HEK293 (cell line): ENCODE measurements around the gene TSR1.

Experiments
- CTCF ChIA-PET: fragments of 350-600 bp; formaldehyde crosslinking; extraction: SDS; loops from one replicate; lab custom pipeline; 2021; ENCODE audit warnings: antibody characterized with exemption; lab: Yijun Ruan, JAX
- POLR2A ChIA-PET: fragments of 300-600 bp; formaldehyde crosslinking; extraction: SDS; loops from one replicate; lab custom pipeline; 2020; ENCODE audit warnings: antibody characterized with exemption, inconsistent platforms; lab: Yijun Ruan, JAX
- H3K27ac ChIP-seq: fragments of 200-500 bp; sonication (Bioruptor generic); 2 replicates; pipeline ENCODE4 v1.5.1; 2014; ENCODE audit warnings: low read depth, low read length, control low read depth, inconsistent platforms; ENCODE audit errors: extremely low read depth
- H3K36me3 ChIP-seq, 2 experiments: fragments of 200-500 bp in 1 of 2; sonication (Bioruptor generic) in 1 of 2; 1 replicate in 1 of 2; 2 replicates in 1 of 2; pipeline ENCODE4 v1.5.1; 2014 to 2017; ENCODE audit warnings: inconsistent platforms in 2 of 2, low read length in 2 of 2; ENCODE audit not compliant: control insufficient read depth in 2 of 2, insufficient read depth in 1 of 2
- H3K4me1 ChIP-seq: fragments of 200-500 bp; sonication (Bioruptor generic); 2 replicates; pipeline ENCODE4 v1.5.1; 2014; ENCODE audit warnings: mild to moderate bottlenecking, low read length, inconsistent platforms; ENCODE audit not compliant: control insufficient read depth, insufficient read depth
- H3K4me3 ChIP-seq: 2 replicates; pipeline ENCODE4 v1.5.1; 2011; ENCODE audit warnings: low read depth, mild to moderate bottlenecking, control low read depth, low read length, moderate library complexity
- H3K9me3 ChIP-seq: fragments of 200-500 bp; sonication (Bioruptor generic); 2 replicates; pipeline ENCODE4 v1.5.1; 2014; ENCODE audit warnings: low read depth, low read length, inconsistent platforms; ENCODE audit not compliant: control insufficient read depth, insufficient read depth
- EGR2 ChIP-seq: fragments of 450-650 bp; formaldehyde crosslinking; IDR thresholded peaks from 2 replicates; pipeline ENCODE4 v1.5.1; 2016; ENCODE audit warnings: low read depth, missing biosample characterization, missing genetic modification characterization
- HIC1 ChIP-seq: fragments of 450-650 bp; formaldehyde crosslinking; IDR thresholded peaks from 2 replicates; pipeline ENCODE4 v1.5.1; 2016; ENCODE audit warnings: missing biosample characterization, missing genetic modification characterization
- PATZ1 ChIP-seq: fragments of 450-650 bp; formaldehyde crosslinking; IDR thresholded peaks from 2 replicates; pipeline ENCODE4 v1.5.1; 2016; ENCODE audit warnings: missing biosample characterization, missing genetic modification characterization
- REST ChIP-seq: fragments of 450-650 bp; formaldehyde crosslinking; IDR thresholded peaks from 2 replicates; pipeline ENCODE4 v1.5.1; 2016; ENCODE audit warnings: missing biosample characterization, missing genetic modification characterization
- SP3 ChIP-seq: fragments of 450-650 bp; formaldehyde crosslinking; IDR thresholded peaks from 2 replicates; pipeline ENCODE4 v1.5.1; 2016; ENCODE audit warnings: missing biosample characterization, missing genetic modification characterization
- ZBTB7A ChIP-seq: fragments of 450-650 bp; formaldehyde crosslinking; IDR thresholded peaks from 2 replicates; pipeline ENCODE4 v1.5.1; 2016; ENCODE audit warnings: low read depth, missing biosample characterization, missing genetic modification characterization
- ZNF112 ChIP-seq: fragments of 450-650 bp; formaldehyde crosslinking; IDR thresholded peaks from 2 replicates; pipeline ENCODE4 v1.5.0; 2017; ENCODE audit warnings: missing biosample characterization, missing genetic modification characterization
- ZNF2 ChIP-seq: fragments of 450-650 bp; formaldehyde crosslinking; IDR thresholded peaks from 2 replicates; pipeline ENCODE4 v1.5.1; 2016; ENCODE audit warnings: missing biosample characterization, missing genetic modification characterization
- ZNF23 ChIP-seq: fragments of 450-650 bp; formaldehyde crosslinking; IDR thresholded peaks from 2 replicates; pipeline ENCODE4 v1.5.1; 2016; ENCODE audit warnings: missing biosample characterization, missing genetic modification characterization, borderline replicate concordance
- ZNF24 ChIP-seq: fragments of 450-650 bp; formaldehyde crosslinking; IDR thresholded peaks from 2 replicates; pipeline ENCODE4 v1.5.1; 2016; ENCODE audit warnings: missing biosample characterization, missing genetic modification characterization
- ZNF280D ChIP-seq: fragments of 450-650 bp; formaldehyde crosslinking; IDR thresholded peaks from 2 replicates; pipeline ENCODE4 v1.5.1; 2016; ENCODE audit warnings: missing biosample characterization, missing genetic modification characterization
- ZNF558 ChIP-seq: fragments of 450-650 bp; formaldehyde crosslinking; IDR thresholded peaks from 2 replicates; pipeline ENCODE4 v1.5.1; 2016; ENCODE audit warnings: missing biosample characterization, missing genetic modification characterization
- ZNF658 ChIP-seq: fragments of 450-650 bp; formaldehyde crosslinking; IDR thresholded peaks from 2 replicates; pipeline ENCODE4; 2016; ENCODE audit warnings: missing biosample characterization, missing genetic modification characterization
- ZSCAN30 ChIP-seq: fragments of 450-650 bp; IDR thresholded peaks from 2 replicates; pipeline ENCODE4 v1.5.1; 2018; ENCODE audit warnings: missing biosample characterization, mild to moderate bottlenecking, missing genetic modification characterization, moderate library complexity

The TSR1 gene

GRCh38 chr17:2344528-2344927, 8.3 kb upstream of the TSR1 start (continued):
- no peak for TF ChIP-seq ZNF280D (tag by site-specific recombination)

- POLR2A ChIA-PET: interaction anchor here (1.0 kb wide), 1 partner anchor 13 kb away, joined by 3 read pairs; no protein-coding TSS in a partner anchor
- no peak for TF ChIP-seq HIC1 (tag by site-specific recombination)
- TF ChIP-seq ZNF658 (tag by site-specific recombination): no peak
- TF ChIP-seq ZNF23 (tag by site-specific recombination): no peak
- CTCF ChIA-PET: no interaction called here
- H3K9me3 ChIP-seq: no peaks in the 10 kb centered on the region
- H3K27ac ChIP-seq: no peak overlapping the region
- no peak overlapping the region for H3K4me3 ChIP-seq
- peaks cover 12% of the 10 kb centered on the region for H3K4me1 ChIP-seq
- peaks cover 0 to 23% of the 10 kb centered on the region in 2 experiments; a peak in 2 of 3 replicates for H3K36me3 ChIP-seq
Observed at GRCh38 chr17:2343421-2343820, 7.2 kb upstream of the TSR1 start.

- ChIA-PET POLR2A (interaction anchor here (0.6 to 4.0 kb wide), 6 partner anchors 9 to 292 kb away, joined by 3 to 49 read pairs (median 18); partner anchors contain the start of genes SMG6 and SRR), CTCF (interaction anchor here (0.7 to 10.9 kb wide), 4 partner anchors 11 to 208 kb away, joined by 4 to 110 read pairs (median 6); no protein-coding TSS in a partner anchor)
- Histone ChIP-seq H3K9me3 (no peaks in the 10 kb centered on the region), H3K36me3 (peaks cover 22 to 33% of the 10 kb centered on the region in 2 experiments), H3K4me3 (peak overlapping the region; percentile 56), H3K4me1 (peaks cover 14% of the 10 kb centered on the region), H3K27ac (peak overlapping the region; percentile 48; the same call in 1 of the 2 replicates)
- TF ChIP-seq SP3 (tag by site-specific recombination): 0 out of 2 replicates have a peak, but pooled peaks have one; percentile 4
- TF ChIP-seq ZSCAN30: no peak
- TF ChIP-seq ZNF112 (tag by site-specific recombination): no peak
- TF ChIP-seq REST (tag by site-specific recombination): peak; percentile 82
- TF ChIP-seq EGR2 (tag by site-specific recombination): peak; percentile 21; the same call in 1 of the 2 replicates
- peak; percentile 55; the same call in 1 of the 2 replicates for TF ChIP-seq ZNF2
- 0 out of 2 replicates have a peak, but pooled peaks have one; percentile 49 for TF ChIP-seq ZNF24 (tag by site-specific recombination)
- TF ChIP-seq PATZ1 (tag by site-specific recombination): peak; percentile 69; the same call in 1 of the 2 replicates
- TF ChIP-seq ZNF558: no peak
- TF ChIP-seq ZBTB7A (tag by site-specific recombination): 0 out of 2 replicates have a peak, but pooled peaks have one; percentile 23
Observed at GRCh38 chr17:2338315-2338657, 2.0 kb upstream of the TSR1 start.
